HG03139 (cell line): ENCODE results near the gene BLNK.
"Not testable (repeated sequence)": the region's sequence is repeated elsewhere in the genome, so short reads cannot be mapped to it uniquely, and the experiment has no call there.

Experiments
- ATAC-seq: cut with Tn5 transposase; IDR thresholded peaks from one replicate; pipeline ENCODE4 v1.9.1; 2021; ENCODE audit not compliant: unreplicated experiment

BLNK gene

GRCh38 chr10:96229568-96230030 is 41.8 kb downstream of the BLNK start:
- ATAC-seq, result no peak

GRCh38 chr10:96228408-96228994 is 42.9 kb downstream of the BLNK start:
- no peak for ATAC-seq

GRCh38 chr10:96227206-96227605 is 44.2 kb downstream of the BLNK start:
- no peak for ATAC-seq

- ATAC-seq, result no peak
Measured at GRCh38 chr10:96225119-96225518, 46.2 kb downstream of the BLNK start.

- ATAC-seq, result no peak
Measured at GRCh38 chr10:96222908-96223307, 48.5 kb downstream of the BLNK start.

GRCh38 chr10:96222441-96222840 is 48.9 kb downstream of the BLNK start:
- ATAC-seq, result no peak

GRCh38 chr10:96218826-96219225 is 52.5 kb downstream of the BLNK start:
- ATAC-seq, result no peak

GRCh38 chr10:96217711-96218110 is 53.7 kb downstream of the BLNK start:
- ATAC-seq, result no peak

GRCh38 chr10:96216775-96217174 is 54.6 kb downstream of the BLNK start:
- ATAC-seq, result no peak

GRCh38 chr10:96212911-96213310 is 58.5 kb downstream of the BLNK start:
- ATAC-seq, result no peak

GRCh38 chr10:96211764-96212163 is 59.6 kb downstream of the BLNK start:
- no peak for ATAC-seq

- ATAC-seq, result no peak
Measured at GRCh38 chr10:96208946-96209345, 62.4 kb downstream of the BLNK start.

GRCh38 chr10:96208271-96208670 is 63.1 kb downstream of the BLNK start:
- no peak for ATAC-seq

- no peak for ATAC-seq
Measured at GRCh38 chr10:96205580-96205979, 65.8 kb downstream of the BLNK start.

GRCh38 chr10:96201525-96201924 is 69.8 kb downstream of the BLNK start:
- ATAC-seq, result no peak

- ATAC-seq, result not testable (repeated sequence)
Measured at GRCh38 chr10:96189505-96189904, 81.9 kb downstream of the BLNK start.

- no peak for ATAC-seq
Measured at GRCh38 chr10:96188916-96189315, 82.5 kb downstream of the BLNK start.

- no peak for ATAC-seq
Measured at GRCh38 chr10:96188421-96188820, 82.9 kb downstream of the BLNK start.

- no peak for ATAC-seq
Measured at GRCh38 chr10:96176985-96177384, 94.4 kb downstream of the BLNK start.

- ATAC-seq, result no peak
Measured at GRCh38 chr10:96172666-96173065, 98.7 kb downstream of the BLNK start.

- no peak for ATAC-seq
Measured at GRCh38 chr10:96170230-96170629, 101.1 kb downstream of the BLNK start.

GRCh38 chr10:96168546-96168945 is 102.8 kb downstream of the BLNK start:
- no peak for ATAC-seq

GRCh38 chr10:96165726-96166125 is 105.6 kb downstream of the BLNK start:
- no peak for ATAC-seq
